GM12801 (cell line): ENCODE data around the gene MAGI2.

Source experiments
- TF ChIP-seq, protein P1 (sequence below): IDR thresholded peaks from one replicate; pipeline ENCODE4 v1.5.1; 2011; ENCODE audit warnings: control low read depth; ENCODE audit not compliant: insufficient read length; ENCODE audit errors: extremely low read depth

Gene MAGI2

DNA sequence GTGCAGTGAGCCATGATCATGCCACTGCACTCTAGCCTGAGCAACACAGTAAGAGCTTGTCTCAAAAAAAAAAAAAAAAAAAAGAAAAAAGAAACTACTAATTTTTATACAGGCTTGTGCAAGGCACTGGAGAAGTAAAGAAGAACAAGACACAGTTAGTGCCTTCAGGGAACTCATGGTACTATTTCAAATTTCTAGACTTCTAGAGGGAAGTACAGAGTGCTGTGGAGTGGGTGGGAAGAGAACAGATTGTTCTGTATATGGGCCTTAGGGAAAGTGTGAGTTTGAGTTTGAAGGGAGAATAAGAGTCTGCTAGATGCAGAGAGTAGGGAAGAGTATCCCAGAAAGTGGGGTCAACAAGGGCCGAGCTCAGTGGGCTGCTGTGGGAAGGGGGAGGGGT, 1420.1 kb downstream of the MAGI2 start:
- TF ChIP-seq, protein P1, sequence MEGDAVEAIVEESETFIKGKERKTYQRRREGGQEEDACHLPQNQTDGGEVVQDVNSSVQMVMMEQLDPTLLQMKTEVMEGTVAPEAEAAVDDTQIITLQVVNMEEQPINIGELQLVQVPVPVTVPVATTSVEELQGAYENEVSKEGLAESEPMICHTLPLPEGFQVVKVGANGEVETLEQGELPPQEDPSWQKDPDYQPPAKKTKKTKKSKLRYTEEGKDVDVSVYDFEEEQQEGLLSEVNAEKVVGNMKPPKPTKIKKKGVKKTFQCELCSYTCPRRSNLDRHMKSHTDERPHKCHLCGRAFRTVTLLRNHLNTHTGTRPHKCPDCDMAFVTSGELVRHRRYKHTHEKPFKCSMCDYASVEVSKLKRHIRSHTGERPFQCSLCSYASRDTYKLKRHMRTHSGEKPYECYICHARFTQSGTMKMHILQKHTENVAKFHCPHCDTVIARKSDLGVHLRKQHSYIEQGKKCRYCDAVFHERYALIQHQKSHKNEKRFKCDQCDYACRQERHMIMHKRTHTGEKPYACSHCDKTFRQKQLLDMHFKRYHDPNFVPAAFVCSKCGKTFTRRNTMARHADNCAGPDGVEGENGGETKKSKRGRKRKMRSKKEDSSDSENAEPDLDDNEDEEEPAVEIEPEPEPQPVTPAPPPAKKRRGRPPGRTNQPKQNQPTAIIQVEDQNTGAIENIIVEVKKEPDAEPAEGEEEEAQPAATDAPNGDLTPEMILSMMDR = no peak

DNA sequence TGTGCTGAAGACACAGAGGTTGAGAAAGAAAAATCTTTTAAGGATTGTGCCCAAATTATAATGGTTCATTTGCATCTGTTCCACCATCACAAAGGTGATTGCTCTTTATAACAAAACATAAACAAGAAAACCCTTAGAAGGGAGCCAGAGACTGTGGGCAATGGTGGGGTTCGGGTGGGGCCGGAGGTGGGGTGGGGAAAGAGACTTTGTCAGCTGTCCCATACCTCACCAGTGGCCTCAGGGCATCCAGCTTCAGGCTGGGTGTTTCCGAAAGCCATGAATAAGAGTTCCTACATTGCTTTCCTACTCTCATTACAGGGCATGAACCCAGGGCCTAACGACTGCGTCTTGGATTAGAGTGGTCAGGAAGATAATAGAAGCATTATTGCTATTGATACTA, 1427.0 kb downstream of the MAGI2 start:
- TF ChIP-seq, protein P1 = no peak

DNA sequence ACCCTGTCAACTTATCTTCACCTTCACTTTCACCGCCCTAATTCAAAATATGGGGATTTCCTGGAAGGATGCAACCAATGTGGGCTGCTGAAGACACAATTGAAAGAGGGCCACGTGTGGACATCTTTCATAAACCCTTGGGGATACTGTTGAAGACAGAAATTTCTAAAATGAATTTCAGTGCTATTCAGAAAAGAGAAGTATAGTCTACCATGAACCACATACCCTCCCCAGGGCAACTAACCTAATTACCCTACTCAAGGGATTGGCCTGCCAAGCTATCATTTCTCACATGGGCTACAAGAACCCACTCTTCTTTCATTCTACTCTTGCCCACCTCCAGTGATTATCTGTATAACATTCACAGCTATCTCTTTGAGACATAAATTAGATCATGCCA, 1428.9 kb downstream of the MAGI2 start:
- TF ChIP-seq, protein P1 = no peak

DNA sequence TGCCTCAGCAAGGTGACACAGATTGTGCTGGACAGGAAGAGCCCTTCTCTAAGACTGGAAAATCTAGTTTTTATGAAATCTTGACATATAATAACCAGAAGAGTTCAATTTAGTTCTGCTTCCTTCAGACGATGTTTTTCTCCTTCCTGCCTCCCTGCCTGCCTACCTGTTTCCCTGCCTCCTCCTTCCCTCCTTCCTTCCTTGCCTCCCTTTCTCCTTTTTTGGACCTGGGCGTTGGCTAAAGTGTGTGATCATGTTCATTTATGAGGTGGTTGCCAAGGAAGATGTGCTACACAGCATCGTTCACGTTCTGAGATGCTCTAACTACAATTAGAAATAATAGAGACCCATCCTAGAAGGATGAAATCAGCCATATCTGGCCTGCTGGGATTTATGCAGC, 1430.3 kb downstream of the MAGI2 start:
- TF ChIP-seq, protein P1 = no peak

DNA sequence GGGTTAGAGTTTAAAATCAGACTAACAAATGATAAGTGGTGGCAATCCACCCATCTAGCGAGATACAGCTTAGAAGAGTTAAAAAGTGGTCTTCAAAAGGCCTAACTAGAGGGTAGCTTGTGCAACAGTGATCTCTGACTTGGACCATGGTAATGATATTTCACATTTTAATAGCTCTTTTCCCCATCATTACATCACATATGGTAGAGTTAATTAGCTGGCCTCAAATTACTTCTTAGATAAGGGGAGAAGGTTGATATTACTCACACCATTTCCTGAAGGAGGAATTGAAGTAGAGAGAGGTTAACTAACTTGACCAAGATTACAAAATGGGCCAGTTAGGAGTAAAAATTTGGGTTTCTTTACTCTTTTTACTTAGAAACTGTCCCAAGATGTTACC, 1431.3 kb downstream of the MAGI2 start:
- TF ChIP-seq, protein P1 = no peak

DNA sequence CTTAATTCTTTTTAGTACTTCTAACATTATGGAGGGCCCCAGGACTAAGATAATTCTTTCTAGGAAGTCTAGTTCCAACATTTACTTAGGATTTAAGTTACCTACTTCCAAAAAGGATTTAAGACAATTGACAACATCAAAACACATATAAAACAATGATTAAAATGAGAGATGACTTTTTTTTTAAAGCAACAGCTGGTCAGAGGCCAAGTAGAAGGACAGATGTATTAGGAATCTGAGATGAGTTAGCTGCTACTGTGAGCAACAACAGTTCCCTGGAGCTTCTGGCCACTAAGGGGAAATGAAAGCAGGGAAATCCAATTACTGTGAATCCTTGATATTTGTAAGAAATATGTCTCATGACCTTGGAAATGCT, 1432.6 kb downstream of the MAGI2 start:
- TF ChIP-seq, protein P1 = no peak

DNA sequence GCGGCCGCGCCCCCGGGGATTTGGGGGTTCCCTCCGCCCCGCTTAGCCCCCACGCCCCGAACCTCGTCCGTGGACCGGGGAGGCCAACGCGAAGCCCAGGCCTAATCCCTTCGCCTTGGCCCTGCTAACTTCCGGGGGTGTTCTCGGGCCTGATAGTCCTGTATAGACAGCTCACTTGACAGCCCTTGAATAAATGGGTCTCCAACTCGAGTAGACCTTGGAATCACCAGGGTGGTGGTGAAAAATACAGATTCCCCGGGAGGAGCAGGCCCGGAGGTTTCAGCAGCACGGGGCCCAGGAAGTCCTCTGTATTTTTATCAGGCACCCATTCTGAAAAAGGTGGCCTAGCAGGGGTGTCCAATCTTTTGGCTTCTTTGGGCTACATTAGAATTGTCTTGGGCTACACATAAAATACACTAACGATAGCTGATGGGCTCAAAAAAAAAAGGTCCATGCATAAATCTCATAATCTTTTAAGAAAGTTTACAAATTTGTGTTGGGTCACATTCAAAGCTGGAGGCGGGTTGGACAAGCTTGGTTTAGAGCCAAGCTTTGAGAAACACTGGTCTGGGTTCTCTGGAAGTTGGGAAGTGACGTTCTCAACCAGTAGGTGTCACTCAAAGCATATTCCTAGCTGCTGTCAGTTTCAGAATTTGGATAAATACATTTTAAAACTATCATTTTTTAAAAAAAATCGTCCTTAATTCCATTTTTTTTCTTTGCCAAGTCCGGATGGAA, 1433.2 kb downstream of the MAGI2 start:
- TF ChIP-seq, protein P1 = no peak
